Measurements from ENCODE around the gene DNAH5.
"Not testable (repeated sequence)": the region's sequence is repeated elsewhere in the genome, so short reads cannot be mapped to it uniquely, and the experiment has no call there.

GRCh38 chr5:13798569-13798968, 145.9 kb downstream of the DNAH5 start:
- TF ChIP-seq BCL11A (IDR thresholded peaks at IDR 0.05; ENCODE audit: low read depth in 2 of 2, low read length in 2 of 2); SIX5 (IDR thresholded peaks at IDR 0.05; ENCODE audit: low read depth, low read length); MAFK (IDR thresholded peaks at IDR 0.05; ENCODE audit: low read depth, low read length); EP300 (IDR thresholded peaks at IDR 0.05; ENCODE audit: borderline replicate concordance in 1 of 2, low read depth in 2 of 2, low read length in 2 of 2); SIRT6 (IDR thresholded peaks at IDR 0.05; ENCODE audit: low read length); POLR2AphosphoS5 (IDR thresholded peaks at IDR 0.05; ENCODE audit: low read depth, low read length); POLR2A (IDR thresholded peaks at IDR 0.05; ENCODE audit: control extremely low read depth in 1 of 2, low read depth in 2 of 2, low read length in 2 of 2); KDM5A (IDR thresholded peaks at IDR 0.05; ENCODE audit: low read length): not testable (repeated sequence)

All from H1 (cell line).